Urothelium cell line (cell line): ENCODE measurements around the gene CORT.
A peak's percentile ranks its signal among the peaks of the same experiment; 100 is the strongest.
"Not testable (repeated sequence)": the region's sequence is repeated elsewhere in the genome, so short reads cannot be mapped to it uniquely, and the experiment has no call there.

ENCODE experiments used
- DNase-seq: peaks from one replicate; pipeline ENCODE4 v3.0.0; 2011; ENCODE audit warnings: low spot score, mixed read lengths
- FAIRE-seq: peaks from 2 replicates; lab custom pipeline; 2011; peaks lifted over from hg19 to GRCh38; lab: Jason Lieb, UNC

The CORT gene

DNA sequence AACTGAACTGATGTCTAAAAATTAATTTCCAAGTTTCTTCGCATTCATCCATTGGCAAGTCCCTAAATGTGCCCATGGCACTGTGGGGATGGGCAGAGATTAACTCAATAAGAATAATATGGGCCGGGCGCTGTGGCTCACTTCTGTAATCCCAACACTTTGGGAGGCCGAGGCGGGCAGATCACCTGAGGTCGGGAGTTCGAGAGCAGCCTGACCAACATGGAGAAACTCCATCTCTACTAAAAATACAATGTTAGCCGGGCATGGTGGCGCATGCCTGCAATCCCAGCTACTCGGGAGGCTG, 24.4 kb downstream of the CORT start:
- not testable (repeated sequence) for FAIRE-seq, DNase-seq

DNA sequence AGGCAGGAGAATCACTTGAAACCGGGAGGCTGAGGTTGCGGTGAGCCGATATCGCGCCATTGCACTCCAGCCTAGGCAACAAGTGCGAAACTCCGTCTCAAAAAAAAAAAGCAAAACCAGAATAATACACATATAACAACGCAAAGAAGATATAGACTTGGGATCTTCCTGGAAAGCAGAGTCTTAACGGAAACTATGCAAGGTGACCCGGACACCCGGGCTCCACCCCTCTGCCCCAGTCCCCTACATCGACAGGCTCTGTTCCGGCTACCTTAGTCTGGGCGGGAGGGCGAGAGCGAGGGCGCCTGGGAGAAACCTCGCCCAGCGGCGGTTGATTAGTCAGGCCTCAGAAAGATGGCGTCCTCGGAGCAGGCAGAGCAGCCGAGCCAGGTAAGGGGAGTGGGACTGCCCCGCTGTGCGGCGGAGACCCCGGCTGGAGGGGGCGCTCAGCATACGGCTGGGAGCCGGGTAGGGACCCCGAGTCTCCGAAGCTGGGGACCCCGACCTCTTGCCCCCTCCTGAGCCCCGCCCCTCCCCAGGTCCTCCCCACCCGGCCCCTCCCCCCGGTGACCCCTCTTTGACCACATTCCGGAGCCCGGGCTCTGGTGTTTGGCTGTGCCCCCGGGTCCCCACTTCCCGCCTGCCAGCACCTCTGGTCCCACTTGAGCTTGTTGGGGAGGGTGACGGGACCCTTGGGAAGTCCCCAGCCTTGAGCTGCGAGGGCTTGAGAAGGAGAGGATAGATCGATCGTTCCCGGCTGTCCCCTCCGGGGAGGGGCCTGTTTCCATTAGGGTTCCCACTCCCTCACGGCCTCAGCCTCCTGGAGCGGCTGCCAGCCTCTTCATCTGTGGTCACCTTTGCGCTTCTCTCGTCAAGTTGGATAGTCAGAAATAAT, 25.0 kb downstream of the CORT start, which contains the start of gene PEX14:
Gene PEX14, plus strand, starts transcription at position 338 of the 895 bp plus-strand sequence. Its CDS starts 17 bp downstream, at position 355.
- FAIRE-seq: no peak
- DNase-seq: peak; percentile 96

DNA sequence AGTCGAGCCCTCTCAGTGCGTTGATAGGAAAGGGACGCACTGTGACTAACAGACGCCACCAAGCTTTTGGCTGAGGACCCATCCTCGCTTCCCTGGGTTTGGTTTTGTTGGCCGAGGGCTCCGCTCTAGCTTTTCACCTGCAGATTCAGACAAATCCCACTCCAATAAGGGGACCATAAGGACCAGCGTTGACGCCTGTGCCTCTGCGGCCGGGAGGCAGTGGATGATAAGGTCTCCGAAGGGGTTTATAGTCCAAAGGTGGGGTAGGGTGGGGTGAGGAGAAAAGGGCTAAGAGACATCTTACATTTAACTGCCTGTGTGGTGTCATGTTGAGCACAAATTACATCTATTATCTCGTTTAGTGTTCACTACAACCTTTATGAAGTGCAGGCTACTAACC, 25.7 kb downstream of the CORT start:
- FAIRE-seq: no peak

DNA sequence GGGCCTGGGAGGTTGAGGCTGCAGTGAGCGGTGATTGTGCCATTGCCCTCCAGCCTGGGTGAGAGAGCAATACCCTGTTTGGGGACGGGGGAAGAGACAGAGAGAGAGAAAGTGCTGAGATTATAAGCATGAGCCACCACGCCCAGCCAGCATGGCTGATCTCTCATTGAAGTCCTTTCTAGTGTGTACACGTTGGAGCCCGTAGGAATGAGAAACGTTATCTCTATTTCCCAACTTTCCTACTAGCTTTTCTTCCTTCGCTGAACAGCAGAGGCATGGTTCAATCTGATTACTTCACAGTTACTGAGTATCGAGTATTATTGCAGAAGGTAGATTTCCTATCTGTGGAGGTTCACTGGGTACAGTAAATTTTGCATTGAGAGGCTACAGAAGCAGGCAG, 29.5 kb downstream of the CORT start:
- FAIRE-seq: no peak
- no peak for DNase-seq

More for the DNA sequence above, 25.7 kb downstream of the CORT start:
- no peak for DNase-seq

DNA sequence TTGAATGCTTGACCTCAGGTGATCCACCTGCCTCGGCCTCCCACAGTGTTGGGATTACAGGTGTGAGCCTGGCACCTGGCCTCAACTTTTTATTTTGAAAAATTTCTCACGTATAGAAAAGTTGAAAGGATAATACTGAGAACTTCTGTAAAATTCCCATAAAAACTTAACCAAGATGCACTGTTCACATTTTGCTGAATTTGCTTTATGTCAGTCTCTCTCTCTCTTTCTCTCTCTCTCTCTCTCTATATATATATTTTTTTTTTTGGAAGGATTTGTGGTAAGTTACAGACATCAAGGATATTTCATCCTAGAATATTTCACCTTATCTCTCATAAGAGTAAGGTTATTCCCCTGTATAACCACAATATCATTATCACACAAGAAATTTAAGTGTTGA, 30.8 kb downstream of the CORT start:
- no peak for FAIRE-seq

DNA sequence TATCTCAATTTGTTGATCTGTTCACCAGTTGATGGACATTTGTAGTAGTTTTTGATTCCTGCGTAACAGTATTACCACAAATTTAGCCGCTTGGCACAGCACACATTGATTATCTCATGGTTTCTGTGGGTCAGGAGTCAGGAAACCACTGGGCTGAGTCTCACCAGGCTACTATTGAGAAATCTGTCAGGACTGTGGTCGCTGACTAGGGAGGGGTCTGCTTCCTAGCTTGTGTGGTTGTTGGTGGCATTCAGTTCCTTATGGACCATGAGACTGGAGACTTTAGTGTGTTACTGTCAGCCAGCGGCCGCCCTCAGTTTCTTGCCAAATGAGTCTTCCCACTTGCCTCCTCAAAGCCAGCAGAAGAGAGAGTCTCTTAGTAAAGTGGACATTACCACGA, 34.7 kb downstream of the CORT start:
- FAIRE-seq: no peak
- DNase-seq: no peak

More for the DNA sequence above, 30.8 kb downstream of the CORT start:
- DNase-seq: no peak

DNA sequence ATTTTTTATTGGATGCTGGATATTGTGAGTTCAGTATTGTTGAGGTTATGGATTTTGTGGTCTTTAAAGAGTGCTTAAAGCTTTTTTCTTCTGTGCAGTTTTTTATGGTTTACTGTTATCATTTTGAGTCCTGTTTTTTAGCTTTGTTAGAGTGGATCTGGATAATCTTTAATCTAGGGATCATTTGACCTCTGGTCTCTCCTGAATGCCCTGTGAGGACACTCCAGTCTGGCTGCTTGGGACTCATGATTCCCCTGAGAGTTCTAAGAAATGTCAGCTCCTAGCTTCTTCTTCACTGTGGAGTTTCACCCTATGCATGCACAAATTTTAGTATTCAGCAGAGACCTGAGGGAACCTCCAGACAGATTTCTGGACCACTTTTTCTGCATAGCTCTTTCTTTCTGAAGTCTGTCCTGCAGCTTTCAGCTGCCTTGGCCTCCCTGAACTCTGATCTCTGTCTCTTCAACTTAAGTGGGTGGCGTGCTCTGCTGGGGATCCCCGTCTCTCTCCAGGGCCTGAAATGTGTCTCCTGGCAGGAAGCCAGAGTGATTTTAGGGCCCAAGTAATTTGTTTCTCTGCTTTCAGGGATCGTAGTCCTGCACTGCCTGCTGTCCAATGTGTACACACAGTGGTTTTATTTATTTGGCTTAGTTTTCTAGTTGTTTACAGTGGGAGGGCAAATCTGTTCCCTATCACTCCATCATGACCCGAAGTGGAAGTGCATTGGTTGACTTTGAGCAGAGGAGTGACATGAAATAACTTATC, 39.6 kb downstream of the CORT start:
- no peak for DNase-seq
- no peak for FAIRE-seq

DNA sequence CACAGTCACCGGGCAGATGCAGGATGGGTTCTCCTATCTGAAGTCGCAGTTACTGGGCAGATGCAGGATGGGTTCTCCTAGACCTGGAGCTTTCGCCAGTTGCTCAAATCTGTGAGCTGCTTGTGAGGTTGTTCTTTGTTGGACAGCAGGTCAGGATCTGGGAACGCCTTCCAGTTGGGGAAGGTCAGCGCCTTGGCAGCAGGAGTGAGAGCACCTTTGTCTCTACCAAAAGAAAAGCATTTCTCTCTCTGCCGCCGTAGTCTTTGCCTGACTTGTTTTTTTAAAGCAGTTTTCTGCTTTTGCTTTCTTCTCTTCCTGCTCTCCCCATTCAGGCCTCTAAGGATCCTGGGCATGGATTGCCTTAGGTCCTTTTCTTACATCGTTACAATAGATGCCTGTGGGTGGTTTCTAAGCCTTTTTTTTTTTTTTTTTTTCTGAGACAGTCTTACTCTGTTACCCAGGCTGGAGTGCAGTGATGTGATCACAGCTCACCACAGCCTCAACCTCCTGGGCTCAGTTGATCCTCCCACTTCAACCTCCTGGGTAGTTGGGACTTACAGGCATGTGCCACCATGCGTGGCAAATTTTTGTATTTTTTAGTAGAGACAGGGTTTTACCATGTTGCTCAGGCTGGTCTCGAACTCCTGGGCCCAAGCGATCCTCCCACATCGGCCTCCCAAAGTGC, 40.6 kb downstream of the CORT start:
- DNase-seq (no peak), FAIRE-seq (no peak)

DNA sequence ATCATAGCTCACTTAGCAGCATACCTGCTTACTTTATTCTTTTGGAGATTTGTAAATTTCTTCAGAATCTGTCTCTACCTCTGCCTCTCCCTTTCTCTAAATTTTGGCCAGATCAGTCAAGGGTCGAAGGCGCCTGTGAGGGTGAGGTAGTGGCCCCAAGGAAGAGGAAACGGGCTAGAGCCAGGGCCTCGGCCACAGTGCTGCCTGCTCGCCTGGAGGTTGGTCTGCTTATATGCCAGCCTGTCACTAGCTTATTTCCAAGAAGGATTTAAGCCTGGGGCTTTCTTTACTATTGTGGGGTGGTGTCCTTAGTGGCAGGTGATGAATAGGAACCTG, 44.6 kb downstream of the CORT start:
- DNase-seq (no peak), FAIRE-seq (no peak)

DNA sequence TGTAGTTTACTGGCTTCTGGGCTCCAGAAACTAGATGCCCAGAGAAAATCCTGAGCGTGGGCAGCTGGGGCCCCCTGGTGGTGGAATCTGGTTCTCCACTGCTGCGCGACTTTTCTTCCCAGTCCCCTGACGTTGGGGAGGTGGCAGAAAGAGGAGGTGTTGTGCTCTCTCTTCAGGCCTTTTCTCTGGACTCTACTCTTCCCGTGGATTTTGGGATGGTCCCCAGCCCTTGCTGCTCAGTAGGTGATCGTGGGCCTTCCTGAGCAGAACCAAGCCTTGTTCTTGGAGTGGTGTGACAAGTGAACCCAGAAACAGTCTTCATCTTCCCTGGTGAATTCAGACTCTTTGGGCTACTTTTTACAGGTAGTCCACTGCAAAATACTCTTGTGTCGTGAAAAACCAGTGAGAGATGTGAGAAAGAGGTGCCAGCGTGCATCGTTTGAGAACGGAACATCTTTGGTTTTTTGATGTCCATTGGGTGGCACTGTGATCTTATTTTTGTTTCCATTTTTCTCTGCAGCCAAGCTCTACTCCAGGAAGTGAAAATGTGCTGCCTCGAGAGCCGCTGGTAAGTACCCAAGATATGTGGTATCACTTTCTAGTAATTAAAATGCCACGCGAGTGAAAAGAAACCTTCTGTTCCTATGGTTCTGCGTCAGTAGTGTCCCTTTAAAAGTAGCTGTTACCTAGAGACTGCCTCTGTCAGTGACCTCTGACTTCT, 45.1 kb downstream of the CORT start:
- FAIRE-seq: no peak

DNA sequence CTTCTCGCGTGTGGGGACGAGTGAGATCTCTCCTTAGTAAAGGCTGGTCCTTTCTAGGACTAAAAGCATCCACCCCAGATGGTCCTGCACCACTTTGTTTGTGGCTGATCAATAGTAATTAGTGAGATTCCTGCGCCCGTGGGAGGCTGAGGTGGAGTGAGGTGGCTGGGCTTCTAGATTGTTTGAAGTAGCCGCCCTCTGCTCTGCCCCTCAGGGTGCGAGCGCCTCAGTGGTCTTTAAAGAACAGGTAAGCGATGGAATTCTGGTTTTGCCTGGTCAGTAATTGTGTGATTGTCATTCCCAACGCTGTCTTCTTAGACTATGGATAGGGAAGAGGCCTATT, 45.6 kb downstream of the CORT start:
- DNase-seq (no peak), FAIRE-seq (no peak)

More for the DNA sequence above, 45.1 kb downstream of the CORT start:
- peak; percentile 81 for DNase-seq

DNA sequence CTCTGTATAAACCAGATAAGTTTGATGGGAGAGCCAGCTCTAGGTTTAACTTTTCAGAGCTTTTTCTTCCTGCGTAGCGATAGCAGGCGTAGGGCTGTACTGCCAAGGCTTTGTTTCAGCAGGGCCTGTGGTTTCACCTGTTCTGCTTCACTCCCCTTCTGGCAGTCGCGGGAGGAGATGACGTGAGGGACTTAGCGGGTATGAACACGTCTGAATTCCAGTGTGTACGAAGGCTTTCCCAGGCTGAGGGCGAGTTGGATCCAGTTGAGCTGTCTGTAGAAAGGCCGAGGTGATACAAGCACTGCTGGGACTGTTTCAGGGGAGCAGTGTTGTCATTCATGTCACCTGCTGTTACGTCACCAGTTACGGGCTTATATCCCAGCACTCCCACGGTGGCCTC, 46.1 kb downstream of the CORT start:
- no peak for FAIRE-seq
- DNase-seq: no peak

DNA sequence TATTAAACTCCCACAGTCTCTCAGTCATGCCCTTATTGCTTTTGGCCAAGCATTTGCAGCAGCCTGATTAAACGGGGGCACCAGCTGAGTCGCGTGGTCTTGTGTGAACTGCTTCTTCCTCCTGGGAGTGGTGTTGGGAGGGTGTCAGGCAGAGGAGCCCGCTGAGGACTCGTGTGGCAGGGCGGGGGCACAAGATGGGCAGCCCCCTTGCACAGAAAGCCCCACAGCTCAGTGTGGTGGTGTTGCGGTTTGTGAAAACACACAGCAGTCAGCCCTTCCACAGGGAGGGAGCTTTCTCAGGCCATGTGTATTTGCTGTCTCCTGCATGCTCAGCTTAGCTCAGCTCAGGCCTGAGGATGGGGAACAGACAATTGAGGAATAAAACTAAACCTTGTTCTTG, 47.3 kb downstream of the CORT start:
- FAIRE-seq: no peak
- DNase-seq: no peak

DNA sequence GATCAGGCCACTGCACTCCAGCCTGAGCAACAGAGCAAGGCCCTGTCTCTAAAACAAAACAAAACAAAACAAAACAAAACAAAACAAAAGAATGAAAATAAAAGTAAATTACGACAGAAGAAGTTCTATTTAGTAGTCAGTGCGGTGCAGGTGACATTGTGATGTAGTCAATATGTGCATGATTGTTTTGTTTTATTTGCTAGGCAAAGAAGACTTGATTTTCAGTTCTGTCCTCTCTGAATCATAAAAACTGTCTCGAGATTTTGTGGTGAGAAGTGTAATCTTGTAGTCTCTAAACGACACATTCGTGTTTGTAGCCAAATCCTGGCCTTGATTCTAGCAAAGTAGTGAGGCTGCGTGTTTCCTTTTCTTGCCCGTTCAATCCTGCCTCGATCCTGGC, 48.4 kb downstream of the CORT start:
- FAIRE-seq (no peak), DNase-seq (no peak)
